ENCODE results near the gene UPK1A.
"Not testable (repeated sequence)": the region's sequence is repeated elsewhere in the genome, so short reads cannot be mapped to it uniquely, and the experiment has no call there.

The UPK1A gene

DNA sequence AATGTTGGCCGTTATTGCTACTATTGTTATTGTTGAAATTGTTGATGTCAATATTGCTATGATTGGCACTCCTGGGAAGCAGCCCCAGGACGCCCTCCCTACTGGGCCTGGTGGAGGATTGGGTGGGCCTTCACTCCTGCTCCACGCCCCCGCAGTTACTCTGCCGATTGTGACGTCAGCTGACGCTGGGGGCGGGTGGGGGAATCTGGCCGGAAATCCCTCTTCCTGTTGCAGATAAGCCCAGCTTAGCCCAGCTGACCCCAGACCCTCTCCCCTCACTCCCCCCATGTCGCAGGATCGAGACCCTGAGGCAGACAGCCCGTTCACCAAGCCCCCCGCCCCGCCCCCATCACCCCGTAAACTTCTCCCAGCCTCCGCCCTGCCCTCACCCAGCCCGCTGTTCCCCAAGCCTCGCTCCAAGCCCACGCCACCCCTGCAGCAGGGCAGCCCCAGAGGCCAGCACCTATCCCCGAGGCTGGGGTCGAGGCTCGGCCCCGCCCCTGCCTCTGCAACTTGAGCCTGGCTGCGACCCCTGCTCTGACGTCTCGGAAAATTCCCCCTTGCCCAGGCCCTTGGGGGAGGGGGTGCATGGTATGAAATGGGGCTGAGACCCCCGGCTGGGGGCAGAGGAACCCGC is 24.7 kb upstream of the UPK1A start, which contains the start of gene ETV2:
ETV2 (plus strand) TSS at position 231 of the 637 bp plus-strand sequence. CDS start 716 bp downstream, outside the sequence.
- Mint-ChIP-seq H3K36me3 (peaks cover 21% of the 10 kb centered on the region), H3K27ac (peak within 1 kb of the TSS; percentile 43), H3K4me1 (peaks cover 44% of the 10 kb centered on the region), H3K4me3 (peak within 1 kb of the TSS; percentile 77), H3K9me3 (no peaks in the 10 kb centered on the region)
- no peak for ATAC-seq
- peak; percentile 41 to 72 for DNase-seq (ENCODE audit: low spot score in 2 of 2)

DNA sequence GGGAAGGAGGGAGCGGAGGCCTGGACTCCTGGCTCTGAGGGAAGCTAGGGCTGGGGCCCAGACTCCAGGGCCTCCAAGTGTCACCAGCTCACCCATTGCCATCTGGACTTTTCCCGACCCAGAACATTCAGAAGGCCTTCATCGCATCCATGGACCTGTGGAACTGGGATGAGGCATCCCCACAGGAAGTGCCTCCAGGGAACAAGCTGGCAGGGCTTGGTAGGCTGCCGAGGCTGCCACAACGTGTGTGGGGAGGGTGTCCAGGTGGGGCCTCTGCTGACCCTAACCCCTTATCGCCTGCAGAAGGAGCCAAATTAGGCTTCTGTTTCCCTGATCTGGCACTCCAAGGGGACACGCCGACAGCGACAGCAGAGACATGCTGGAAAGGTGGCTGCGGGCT is 24.0 kb upstream of the UPK1A start:
- H3K36me3 Mint-ChIP-seq, result peaks cover 14% of the 10 kb centered on the region
- peak overlapping the region; percentile 77 for H3K4me3 Mint-ChIP-seq
- H3K9me3 Mint-ChIP-seq, result no peaks in the 10 kb centered on the region
- DNase-seq (ENCODE audit: low spot score in 2 of 2) (no peak), ATAC-seq (no peak)
- peak overlapping the region; percentile 43 for H3K27ac Mint-ChIP-seq
- H3K4me1 Mint-ChIP-seq, result peaks cover 44% of the 10 kb centered on the region

DNA sequence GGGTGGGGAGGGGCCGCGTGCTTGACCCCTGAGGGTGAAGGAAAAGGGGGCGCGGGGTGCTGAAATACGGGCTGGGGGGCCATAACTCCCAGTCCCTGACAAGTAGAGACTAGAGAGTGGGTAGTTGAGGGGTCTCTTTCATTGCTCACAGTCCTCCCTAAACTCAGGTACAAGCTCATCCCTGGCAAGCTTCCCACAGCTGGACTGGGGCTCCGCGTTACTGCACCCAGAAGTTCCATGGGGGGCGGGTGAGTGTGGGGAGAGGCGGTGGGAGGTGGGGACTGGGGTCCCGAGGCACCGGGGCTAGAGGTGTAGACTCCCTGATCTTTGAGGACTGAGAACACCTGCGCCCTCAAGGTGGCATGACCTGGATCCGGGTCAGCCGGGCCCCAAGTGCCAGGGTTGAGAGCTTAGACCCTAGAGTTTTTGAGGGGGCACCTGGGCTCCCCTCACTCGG is 23.5 kb upstream of the UPK1A start:
- Mint-ChIP-seq H3K4me3 (peak overlapping the region; percentile 77), H3K9me3 (no peaks in the 10 kb centered on the region), H3K4me1 (peaks cover 44% of the 10 kb centered on the region), H3K27ac (peak overlapping the region; percentile 60), H3K36me3 (peaks cover 9% of the 10 kb centered on the region)
- no peak for DNase-seq (ENCODE audit: low spot score in 2 of 2)
- no peak for ATAC-seq

DNA sequence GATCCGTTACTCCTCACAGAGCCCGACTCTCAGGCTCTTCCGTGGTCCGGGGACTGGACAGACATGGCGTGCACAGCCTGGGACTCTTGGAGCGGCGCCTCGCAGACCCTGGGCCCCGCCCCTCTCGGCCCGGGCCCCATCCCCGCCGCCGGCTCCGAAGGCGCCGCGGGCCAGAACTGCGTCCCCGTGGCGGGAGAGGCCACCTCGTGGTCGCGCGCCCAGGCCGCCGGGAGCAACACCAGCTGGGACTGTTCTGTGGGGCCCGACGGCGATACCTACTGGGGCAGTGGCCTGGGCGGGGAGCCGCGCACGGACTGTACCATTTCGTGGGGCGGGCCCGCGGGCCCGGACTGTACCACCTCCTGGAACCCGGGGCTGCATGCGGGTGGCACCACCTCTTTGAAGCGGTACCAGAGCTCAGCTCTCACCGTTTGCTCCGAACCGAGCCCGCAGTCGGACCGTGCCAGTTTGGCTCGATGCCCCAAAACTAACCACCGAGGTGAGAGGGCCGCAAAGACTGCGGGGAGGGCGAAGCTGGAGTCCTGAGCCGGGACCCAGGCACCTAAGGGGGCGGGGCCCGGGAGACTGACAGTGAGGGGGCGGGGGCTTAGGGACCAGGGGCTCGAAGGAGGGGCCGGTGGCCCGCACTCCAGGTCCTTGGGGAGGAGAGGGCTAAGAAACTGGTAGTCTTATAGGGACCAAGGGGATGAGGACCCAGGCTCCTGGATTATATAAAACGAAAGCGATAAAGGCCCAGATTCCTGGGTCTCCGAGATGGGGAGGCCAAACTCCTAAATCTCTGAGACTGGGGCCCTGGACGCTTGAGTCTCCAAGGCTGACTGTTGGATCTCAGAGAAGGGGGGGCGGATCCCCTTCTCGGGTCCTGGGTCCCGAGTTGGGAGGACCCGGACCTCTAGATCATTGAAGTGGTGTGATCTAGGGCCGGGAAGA is 22.8 kb upstream of the UPK1A start:
- Mint-ChIP-seq H3K9me3 (no peaks in the 10 kb centered on the region), H3K27ac (peak overlapping the region; percentile 60), H3K4me3 (peak overlapping the region; percentile 77), H3K4me1 (peaks cover 45% of the 10 kb centered on the region), H3K36me3 (peaks cover 2% of the 10 kb centered on the region)
- ATAC-seq (peak; percentile 64), DNase-seq (ENCODE audit: low spot score in 2 of 2) (peak; percentile 74 to 95)

DNA sequence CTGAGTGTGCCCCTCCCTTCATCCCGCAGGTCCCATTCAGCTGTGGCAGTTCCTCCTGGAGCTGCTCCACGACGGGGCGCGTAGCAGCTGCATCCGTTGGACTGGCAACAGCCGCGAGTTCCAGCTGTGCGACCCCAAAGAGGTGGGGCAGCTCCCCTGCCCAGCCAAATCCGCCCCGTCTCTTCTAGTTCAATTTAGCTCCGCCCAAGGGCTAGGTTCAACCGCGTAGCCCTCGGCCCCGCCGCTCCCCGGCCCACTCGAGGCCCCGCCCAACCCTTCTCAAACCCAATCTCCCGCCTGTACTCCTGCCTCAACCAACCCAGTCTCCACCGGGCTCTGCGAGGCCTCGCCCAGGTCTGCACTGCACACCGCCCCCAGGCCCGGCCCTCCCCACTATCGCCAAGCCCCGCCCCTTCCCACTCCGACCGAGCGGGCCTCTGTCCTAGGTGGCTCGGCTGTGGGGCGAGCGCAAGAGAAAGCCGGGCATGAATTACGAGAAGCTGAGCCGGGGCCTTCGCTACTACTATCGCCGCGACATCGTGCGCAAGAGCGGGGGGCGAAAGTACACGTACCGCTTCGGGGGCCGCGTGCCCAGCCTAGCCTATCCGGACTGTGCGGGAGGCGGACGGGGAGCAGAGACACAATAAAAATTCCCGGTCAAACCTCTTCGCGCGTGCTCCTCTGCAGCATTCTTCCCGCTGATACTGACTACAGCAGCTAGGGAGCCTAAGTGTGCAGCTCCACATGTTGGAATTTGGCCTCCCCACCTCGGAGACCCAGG is 21.9 kb upstream of the UPK1A start:
- Mint-ChIP-seq H3K36me3 (peaks cover 5% of the 10 kb centered on the region), H3K9me3 (no peaks in the 10 kb centered on the region), H3K27ac (peak overlapping the region; percentile 60), H3K4me1 (peaks cover 51% of the 10 kb centered on the region), H3K4me3 (peak overlapping the region; percentile 77)
- ATAC-seq (peak; percentile 89), DNase-seq (ENCODE audit: low spot score in 2 of 2) (peak; percentile 87 to 95)

DNA sequence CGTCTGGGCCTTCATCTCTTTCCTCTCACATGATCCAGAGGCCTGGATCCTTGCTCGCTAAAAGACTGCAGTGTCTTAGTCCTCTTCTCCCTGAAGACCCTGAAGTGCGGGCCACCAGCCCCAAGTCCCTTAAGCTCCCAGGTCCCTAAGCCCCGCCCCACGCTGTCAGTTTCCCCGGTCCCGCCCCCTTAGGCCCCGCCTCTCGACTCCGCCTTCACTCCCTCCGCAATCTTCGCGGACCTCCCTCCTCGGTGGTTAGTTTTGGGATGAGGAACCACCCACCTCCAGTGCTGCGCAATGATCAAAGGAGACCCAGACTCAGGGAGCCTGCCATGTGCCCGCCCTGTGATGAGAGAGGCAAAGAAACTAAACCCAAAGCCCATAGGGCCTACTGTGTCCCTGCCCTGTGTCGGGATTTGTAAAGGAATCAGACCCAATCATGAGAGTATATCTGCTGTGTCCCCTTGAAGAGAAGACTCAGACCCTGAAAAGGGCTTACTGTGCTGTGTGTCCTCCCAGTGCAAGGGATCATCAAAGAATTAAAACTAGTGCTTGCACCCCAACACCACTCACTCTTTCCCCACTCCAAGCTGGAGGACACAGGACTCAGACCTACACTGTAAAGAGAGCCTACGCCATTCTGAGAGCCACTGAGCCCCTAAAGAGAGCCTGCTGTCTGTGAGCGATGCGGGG is 21.2 kb upstream of the UPK1A start:
- Mint-ChIP-seq H3K27ac (peak overlapping the region; percentile 60), H3K36me3 (peaks cover 12% of the 10 kb centered on the region), H3K4me1 (peaks cover 45% of the 10 kb centered on the region), H3K9me3 (no peaks in the 10 kb centered on the region), H3K4me3 (peak overlapping the region; percentile 77)
- no peak for ATAC-seq
- peak; percentile 56 to 87 for DNase-seq (ENCODE audit: low spot score in 2 of 2)

DNA sequence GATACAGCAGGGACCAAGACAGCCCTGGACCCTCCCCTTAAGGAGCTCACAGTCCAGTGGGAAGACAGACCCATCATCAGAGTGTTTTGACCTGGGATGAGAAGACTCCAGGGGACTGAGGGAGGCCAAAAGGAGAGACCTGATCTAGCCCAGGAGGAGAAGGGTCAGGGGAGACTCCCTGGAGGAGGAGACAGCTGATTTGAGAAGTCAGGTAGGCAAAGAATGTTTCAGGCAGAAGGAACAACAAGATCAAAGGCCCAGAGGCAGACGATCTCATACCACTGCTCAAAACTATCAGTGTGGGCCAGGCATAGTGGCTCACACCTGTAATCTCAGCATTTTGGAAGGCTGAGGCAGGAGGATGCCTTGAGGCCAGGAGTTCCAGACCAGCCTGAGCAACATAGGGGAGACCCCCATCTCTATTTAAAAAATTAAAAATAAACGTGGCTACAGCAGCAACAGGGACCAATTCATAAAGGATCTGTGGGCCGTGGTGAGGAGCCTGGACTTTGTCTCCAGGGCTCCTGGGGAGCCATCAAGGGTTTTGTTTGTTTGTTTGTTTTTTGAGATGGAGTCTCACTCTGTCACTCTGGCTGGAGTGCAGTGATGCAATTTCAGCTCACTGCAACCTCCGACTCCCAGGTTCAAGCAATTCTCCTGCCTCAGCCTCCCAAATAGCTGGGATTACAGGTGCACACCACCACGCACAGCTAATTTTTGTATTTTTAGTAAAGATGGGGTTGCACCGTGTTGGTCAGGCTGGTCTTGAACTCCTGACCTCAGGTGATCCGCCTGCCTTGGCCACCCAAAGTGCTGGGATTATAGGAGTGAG is 20.4 kb upstream of the UPK1A start:
- Mint-ChIP-seq H3K4me3 (peak overlapping the region; percentile 77), H3K9me3 (no peaks in the 10 kb centered on the region), H3K27ac (peak overlapping the region; percentile 60), H3K4me1 (peaks cover 46% of the 10 kb centered on the region), H3K36me3 (peaks cover 20% of the 10 kb centered on the region)
- no peak for DNase-seq (ENCODE audit: low spot score in 2 of 2)
- ATAC-seq, result no peak

DNA sequence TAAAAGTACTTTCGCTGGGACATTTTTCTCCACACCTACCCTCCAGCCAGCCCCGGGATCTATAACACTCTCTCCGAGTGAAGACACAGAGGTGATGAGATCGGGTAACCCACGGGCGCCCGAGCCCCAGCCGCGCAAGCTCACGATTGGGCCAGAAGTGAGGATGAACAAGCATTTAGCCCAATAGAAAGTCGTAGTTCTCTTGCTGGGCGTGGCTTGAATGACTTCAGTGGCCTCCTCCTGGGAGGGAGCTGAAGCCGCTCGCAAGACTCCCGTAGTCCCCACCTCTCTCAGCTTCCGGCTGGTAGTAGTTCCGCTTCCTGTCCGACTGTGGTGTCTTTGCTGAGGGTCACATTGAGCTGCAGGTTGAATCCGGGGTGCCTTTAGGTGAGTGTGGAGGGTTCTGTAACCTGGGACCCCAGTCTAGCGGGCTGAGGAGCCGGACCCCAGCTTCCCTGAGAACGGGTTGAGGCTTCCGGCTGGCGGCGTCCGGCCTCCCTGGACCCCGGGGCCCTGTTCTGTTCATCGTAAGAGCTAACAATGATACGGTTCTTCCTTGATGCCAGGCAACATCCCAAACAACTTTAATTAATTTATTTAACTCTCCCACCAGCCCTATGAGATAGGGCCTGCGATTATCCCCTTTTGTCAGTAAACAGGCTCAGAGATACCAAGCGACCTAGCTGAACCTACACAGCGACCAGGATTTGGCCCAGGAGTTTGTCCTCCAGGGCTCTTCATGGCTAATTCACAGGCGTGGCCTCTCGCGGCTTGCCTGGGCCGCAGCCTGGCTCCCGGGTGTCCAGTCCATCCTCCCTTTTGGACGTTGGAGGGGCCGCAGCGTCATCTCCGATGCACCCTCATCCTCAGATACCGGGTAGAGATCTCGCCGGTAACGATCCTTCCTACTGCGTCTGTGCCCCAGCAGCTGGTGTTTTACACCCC is 18.0 kb upstream of the UPK1A start, which contains the start of gene COX6B1:
COX6B1 (plus strand) TSS at position 307 of the 945 bp plus-strand sequence. CDS start 2,921 bp downstream, outside the sequence.
- peaks cover 39% of the 10 kb centered on the region for H3K4me1 Mint-ChIP-seq
- ATAC-seq, result peak; percentile 82
- peak within 1 kb of the TSS; percentile 93 for H3K4me3 Mint-ChIP-seq
- H3K36me3 Mint-ChIP-seq, result peaks cover 44% of the 10 kb centered on the region
- peak; percentile 74 to 91 for DNase-seq (ENCODE audit: low spot score in 2 of 2)
- peak within 1 kb of the TSS; percentile 94 for H3K27ac Mint-ChIP-seq
- no peaks in the 10 kb centered on the region for H3K9me3 Mint-ChIP-seq

DNA sequence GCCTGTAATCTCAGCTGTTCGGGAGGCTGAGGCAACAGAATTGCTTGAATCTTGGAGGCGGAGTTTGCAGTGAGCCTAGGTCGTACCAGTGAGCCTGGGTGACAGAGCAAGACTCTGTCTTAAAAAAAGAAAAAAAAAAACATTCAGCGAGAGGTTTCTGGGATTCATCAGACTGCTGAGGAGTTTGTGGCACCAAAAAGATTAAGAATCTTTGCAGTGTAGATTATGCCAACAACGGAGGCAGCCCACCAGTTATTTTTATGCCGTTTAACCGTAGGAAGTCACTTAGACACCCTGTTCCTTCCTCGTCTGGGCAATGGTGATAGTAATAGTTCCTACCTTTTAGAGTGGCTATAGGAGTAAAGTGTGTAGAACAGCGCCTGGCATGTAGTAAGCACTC is 15.7 kb upstream of the UPK1A start:
- no peak overlapping the region for H3K4me3 Mint-ChIP-seq
- peaks cover 67% of the 10 kb centered on the region for H3K36me3 Mint-ChIP-seq
- no peak overlapping the region for H3K27ac Mint-ChIP-seq
- peaks cover 28% of the 10 kb centered on the region for H3K4me1 Mint-ChIP-seq
- H3K9me3 Mint-ChIP-seq, result no peaks in the 10 kb centered on the region
- DNase-seq (ENCODE audit: low spot score in 2 of 2), result no peak
- no peak for ATAC-seq

DNA sequence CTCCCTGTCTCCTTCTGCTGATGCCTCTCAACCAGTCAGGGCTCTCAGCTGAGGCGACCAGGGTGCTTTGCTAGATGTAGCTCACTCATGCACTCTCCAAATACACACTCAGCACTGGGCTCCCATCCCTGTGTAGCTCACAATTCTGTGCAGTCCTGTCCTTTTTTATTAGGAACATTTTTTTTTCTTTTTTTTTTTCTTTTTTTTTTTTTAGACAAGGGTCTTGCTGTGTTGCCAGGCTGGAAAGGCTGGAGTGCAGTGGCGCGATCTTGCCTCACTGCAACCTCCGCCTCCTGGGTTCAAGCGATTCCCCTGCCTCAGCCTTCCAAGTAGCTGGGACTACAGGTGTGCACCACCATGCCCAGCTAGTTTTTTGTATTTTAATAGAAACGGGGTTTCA is 11.5 kb upstream of the UPK1A start:
- ATAC-seq; H3K4me3 Mint-ChIP-seq; H3K9me3 Mint-ChIP-seq; DNase-seq (ENCODE audit: low spot score in 2 of 2): not testable (repeated sequence)
- H3K36me3 Mint-ChIP-seq, result peaks cover 100% of the 10 kb centered on the region
- peaks cover 21% of the 10 kb centered on the region for H3K4me1 Mint-ChIP-seq
- H3K27ac Mint-ChIP-seq, result peak overlapping the region; percentile 20

DNA sequence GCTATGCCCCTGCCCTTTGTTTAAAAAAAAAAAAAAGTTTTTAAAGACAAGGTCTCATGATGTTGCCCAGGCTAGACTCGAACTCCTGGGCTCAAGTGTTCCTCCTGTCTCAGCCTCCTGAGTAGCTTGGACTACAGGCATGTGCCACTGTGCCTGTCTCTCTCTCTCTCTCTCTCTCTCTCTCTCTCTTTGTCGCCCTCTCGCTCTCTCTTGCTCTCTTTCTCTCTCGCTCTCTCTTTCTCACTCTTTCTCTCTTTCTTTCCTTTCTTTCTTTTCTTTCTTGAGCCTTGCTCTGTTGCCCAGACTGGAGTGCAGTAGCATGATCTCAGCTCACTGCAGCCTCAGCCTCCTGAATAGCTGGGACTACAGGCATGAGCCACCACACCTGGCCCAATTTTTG is 10.7 kb upstream of the UPK1A start:
- H3K27ac Mint-ChIP-seq, result peak overlapping the region; percentile 20
- no peaks in the 10 kb centered on the region for H3K9me3 Mint-ChIP-seq
- DNase-seq (ENCODE audit: low spot score in 2 of 2), result no peak
- no peak overlapping the region for H3K4me3 Mint-ChIP-seq
- no peak for ATAC-seq
- peaks cover 100% of the 10 kb centered on the region for H3K36me3 Mint-ChIP-seq
- peaks cover 21% of the 10 kb centered on the region for H3K4me1 Mint-ChIP-seq

DNA sequence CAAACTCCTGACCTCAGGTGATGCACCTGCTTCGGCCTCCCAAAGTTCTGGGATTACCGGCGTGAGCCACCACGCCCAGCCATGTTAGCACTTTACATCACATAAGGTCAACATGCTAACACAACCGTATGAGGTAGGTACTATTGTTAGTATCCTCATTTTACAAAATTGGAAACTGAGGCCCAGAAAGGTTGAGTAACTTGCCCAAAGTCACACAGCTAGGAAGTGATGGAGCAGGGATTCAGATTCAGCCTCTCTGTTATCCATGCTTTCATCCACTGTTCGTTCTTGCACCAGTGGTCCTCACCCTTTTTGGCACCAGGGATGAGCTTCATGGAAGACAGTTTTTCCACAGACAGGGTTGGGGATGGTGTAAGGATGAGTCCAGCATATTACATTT is 9.6 kb upstream of the UPK1A start:
- H3K4me1 Mint-ChIP-seq, result peaks cover 12% of the 10 kb centered on the region
- peaks cover 100% of the 10 kb centered on the region for H3K36me3 Mint-ChIP-seq
- H3K27ac Mint-ChIP-seq, result no peak overlapping the region
- no peak overlapping the region for H3K4me3 Mint-ChIP-seq
- no peaks in the 10 kb centered on the region for H3K9me3 Mint-ChIP-seq
- ATAC-seq, result no peak
- DNase-seq (ENCODE audit: low spot score in 2 of 2), result no peak

Data from stimulated activated effector memory CD8-positive, alpha-beta T cell treated with anti-CD3 and anti-CD28 coated beads, Interleukin-12 subunit alpha, Interleukin-12 subunit beta, amount 100 ng/mL, for 72 hours (primary cell).